Ammon's horn (tissue), 1 donor: Measurements from ENCODE around the gene RAI14.
"Not testable (repeated sequence)": the region's sequence is repeated elsewhere in the genome, so short reads cannot be mapped to it uniquely, and the experiment has no call there.

Source experiments
- DNase-seq: peaks from one replicate; pipeline ENCODE4 v3.0.0-alpha.2; 2016; ENCODE audit warnings: low spot score

The RAI14 gene

DNA sequence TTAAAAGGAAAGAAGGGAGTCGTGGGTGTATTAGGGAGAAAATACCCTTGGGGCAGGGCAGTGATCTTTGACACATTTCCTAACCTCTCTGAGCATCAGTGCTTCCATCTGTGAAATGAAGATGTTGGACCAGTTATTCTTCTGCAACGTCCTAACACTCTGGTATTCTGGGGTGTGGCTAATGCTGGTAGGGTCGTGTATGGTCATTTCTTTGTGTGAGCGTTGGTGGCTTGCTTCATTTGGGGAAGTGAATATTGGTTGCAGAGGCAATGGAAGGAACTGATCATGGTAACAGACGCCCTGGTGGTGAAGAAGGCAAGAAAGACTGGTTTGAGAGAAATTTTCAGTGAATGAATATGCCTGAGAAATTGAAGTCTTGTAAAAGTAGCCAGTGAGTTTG lies 114.9 kb downstream of the RAI14 start:
- DNase-seq, result no peak

DNA sequence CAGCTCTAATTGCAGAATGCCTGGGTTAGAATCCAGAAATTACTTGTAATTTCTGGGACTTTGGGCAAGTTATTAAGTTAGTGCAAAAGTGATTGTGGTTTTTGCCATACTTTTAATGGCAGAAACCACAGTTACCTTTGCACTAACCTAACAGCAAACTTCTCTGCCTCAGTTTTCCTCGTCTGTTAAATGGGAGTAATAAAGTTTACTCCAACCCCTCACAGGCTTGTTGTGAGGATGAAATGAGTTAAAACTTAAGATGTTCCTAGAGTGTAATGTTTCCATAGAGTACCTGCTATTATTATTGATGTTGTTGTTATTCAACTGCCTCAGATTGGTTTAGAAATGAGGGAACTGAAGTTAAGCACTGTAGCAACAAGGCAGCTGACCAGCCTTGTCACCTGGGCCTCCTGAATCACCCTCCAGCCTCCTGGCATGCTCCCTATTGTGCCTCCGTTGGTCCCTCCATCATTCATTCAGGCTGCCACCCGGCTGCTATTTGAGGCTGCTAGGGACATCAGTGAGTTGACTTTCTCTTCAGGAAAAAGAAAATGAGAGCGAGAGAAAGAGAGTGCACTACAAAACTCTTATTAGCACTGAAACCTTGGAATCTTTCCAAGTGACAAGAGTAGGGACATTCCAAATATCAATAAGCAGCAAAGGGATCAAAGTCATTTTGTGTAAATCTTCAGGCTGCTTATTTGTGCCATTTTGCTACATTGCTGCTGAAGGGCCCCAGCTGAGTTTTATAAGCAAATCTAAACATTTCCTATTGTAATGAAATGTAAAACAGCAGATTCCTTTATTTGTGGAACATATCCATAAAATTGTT lies 116.4 kb downstream of the RAI14 start:
- no peak for DNase-seq

DNA sequence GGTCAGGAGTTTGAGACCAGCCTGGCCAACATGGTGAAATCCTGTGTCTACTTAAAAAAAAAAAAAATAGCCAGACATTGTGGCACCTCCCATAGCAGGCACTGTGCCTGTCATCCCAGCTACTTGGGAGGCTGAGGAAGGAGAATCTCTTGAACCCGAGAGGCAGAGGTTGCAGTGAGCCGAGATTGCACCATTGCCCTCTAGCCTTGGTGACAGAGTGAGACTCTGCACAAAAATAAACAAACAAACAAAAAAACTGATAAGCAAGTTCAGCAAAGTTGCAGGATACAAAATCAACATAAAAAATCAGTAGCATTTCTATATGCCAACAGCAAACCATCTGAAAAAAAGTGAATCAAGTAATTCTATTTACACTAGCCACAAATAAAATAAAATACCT lies 118.0 kb downstream of the RAI14 start:
- no peak for DNase-seq

DNA sequence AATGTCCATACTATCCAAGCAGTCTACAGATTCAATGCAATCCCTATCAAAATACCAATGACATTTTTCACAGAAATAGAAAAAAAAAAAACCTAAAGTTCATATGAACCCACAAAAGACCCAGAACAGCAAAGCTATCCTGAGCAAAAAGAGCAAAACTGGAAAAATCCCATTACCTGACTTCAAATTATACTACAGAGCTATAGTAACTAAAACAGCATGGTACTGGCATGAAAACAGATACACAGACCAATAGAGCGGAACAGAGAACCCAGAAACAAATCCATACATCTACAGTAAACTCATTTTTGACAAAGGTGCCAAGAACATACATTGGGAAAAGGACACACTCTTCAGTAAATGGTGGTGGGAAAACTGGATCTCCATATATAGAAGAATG lies 118.5 kb downstream of the RAI14 start:
- not testable (repeated sequence) for DNase-seq

GRCh38 chr5:34775886-34776285 lies 119.8 kb downstream of the RAI14 start:
- peak; percentile 48 for DNase-seq

- no peak for DNase-seq
Measured at GRCh38 chr5:34778091-34778850, 122.1 kb downstream of the RAI14 start.

DNA sequence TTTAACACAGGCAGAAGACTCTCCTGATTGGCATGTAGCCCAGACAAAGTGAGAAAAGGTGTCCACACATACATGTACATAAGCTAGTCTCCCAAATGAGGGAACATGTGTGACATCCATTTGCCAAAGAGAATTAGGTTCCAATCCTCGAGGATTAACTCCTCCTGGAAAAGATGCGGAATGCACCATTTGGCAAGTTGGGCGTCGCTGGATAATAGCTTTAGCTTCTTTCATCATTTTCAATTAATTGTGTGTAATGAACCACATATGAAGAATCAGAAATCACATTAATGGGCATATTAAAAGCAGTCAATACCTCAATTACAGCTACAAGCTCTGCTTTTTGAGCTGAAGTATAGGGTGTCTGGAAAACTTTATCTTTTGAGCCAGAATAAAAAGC lies 127.8 kb downstream of the RAI14 start:
- DNase-seq, result not testable (repeated sequence)

DNA sequence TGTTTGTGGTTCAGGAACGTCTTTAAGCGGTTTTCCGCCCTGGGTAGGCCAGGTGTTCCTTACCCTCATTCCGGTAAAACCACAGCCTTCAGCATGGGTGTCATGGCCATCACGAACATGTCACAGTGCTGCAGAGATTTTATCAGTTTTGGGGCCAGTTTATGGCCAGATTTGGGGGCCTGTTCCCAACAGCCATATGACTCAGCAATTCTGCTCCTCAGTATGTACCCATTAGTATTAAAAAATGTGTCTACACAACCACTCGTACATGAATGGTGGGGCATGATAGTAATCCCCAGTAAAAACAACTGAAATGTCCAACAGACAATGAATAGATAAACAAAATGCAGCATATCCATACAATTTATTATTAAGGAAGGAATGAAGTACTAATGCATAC lies 130.9 kb downstream of the RAI14 start:
- no peak for DNase-seq

GRCh38 chr5:34789021-34789531 lies 132.9 kb downstream of the RAI14 start:
- no peak for DNase-seq

DNA sequence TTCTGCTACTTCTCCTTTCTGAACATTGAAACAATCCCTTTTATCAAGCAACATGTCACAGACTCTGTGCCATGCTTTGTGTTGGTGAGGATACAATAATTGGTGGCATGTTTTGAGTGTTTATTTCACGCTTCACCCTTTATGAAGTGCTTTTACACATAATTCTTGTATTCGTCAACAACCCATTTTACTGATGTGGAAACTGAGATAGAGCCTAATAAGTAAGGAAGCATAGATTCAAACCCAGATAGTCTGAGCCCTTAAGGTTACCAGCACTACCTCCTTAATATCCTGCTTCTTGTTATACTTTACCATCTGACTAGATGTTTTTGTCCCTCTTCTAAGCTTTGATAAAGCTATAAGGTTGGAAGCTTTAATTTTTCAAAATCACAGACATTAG lies 133.5 kb downstream of the RAI14 start:
- no peak for DNase-seq

DNA sequence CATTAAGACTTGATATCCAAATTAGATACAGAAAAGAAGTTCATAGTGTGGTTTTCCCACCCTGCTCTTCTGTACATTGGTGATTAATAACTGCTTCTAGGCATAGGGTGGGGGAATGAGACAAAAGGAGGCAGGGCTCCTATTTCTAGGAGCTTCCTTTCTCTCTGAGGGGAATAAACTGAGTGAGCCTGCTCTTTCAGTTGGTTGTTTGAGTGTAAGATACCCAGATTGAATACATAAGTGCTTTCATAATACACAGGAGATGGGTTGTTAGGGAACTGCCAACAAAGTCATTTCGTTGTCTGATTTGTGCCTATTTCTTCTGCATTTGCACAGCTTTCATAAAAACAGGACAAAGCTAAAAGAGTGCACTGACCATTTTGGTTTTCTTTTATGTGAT lies 133.9 kb downstream of the RAI14 start:
- no peak for DNase-seq

DNA sequence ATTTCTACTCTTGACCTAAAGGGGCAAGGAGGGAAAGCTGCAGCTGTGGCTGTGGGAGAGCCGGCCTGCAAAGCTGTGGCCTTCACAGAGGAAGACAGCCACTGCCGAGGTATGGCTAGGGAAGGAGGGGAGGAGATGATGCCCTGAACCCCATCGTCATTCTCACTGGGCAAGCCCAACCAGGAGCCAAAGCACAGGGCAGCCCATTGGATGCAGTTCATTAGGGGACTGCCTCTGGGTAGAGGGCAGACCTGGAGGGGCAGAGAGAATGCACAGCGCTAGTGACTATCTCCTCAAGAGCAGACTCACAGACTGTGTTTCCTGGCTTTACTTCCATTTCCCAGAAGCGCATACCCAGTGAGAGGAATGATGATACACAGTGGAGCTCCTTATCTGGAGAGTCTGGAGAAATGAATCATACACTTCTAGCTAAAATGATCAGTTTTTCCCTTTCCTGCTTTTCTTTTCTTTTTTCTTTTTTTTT lies 135.7 kb downstream of the RAI14 start:
- no peak for DNase-seq

GRCh38 chr5:34802834-34803563 lies 146.9 kb downstream of the RAI14 start:
- no peak for DNase-seq

GRCh38 chr5:34803974-34804732 lies 148.0 kb downstream of the RAI14 start:
- no peak for DNase-seq

- no peak for DNase-seq
Measured at GRCh38 chr5:34804913-34805312, 148.8 kb downstream of the RAI14 start.

GRCh38 chr5:34806532-34806931 lies 150.4 kb downstream of the RAI14 start:
- no peak for DNase-seq

GRCh38 chr5:34811706-34812105 lies 155.6 kb downstream of the RAI14 start:
- DNase-seq, result no peak

- DNase-seq, result no peak
Measured at GRCh38 chr5:34813509-34813908, 157.4 kb downstream of the RAI14 start.

GRCh38 chr5:34817558-34818351 lies 161.6 kb downstream of the RAI14 start:
- DNase-seq, result no peak

GRCh38 chr5:34818717-34819116 lies 162.6 kb downstream of the RAI14 start:
- DNase-seq, result no peak

DNA sequence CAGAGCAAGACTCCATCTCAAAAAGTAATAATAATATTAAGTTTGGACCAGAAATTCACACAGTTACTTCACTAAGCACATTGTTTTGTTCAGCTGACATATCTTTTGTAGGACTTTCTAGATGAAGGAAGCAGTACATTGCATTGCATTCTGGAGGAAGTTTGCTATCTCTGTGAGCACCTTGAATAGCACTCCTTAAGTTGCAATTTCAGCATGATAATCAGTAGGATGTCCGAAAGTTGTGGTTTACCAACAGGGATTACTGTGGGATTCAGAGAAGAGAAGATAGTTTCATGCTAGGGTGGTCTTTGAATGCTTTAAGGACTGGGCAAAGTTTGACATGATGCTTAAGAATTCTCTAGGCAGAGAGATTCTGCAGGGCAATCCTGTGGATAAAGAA lies 164.5 kb downstream of the RAI14 start:
- no peak for DNase-seq
